SK-N-MC (cell line): ENCODE measurements around the gene DMRTB1.

Source experiments
- DNase-seq: peaks from one replicate; pipeline ENCODE4 v3.0.0-alpha.2; 2011; ENCODE audit warnings: low read depth, low spot score
- H3K27ac ChIP-seq: fragments of 200-600 bp; sonication (generic); 2 replicates; pipeline ENCODE4 v1.5.1; 2016; ENCODE audit warnings: mixed run types
- H3K36me3 ChIP-seq: fragments of 200-600 bp; sonication (generic); 2 replicates; pipeline ENCODE4 v1.6.1; 2017; ENCODE audit warnings: antibody characterized with exemption, low read length, mixed read lengths; ENCODE audit not compliant: insufficient read depth
- H3K4me3 ChIP-seq: fragments of 200-600 bp; sonication (generic); 2 replicates; pipeline ENCODE4 v1.5.1; 2016
- H3K9ac ChIP-seq: fragments of 200-600 bp; sonication (generic); 2 replicates; pipeline ENCODE4 v1.8.0; 2017; ENCODE audit warnings: mixed run types, mixed read lengths; ENCODE audit not compliant: insufficient read length
- H3K9me3 ChIP-seq: fragments of 200-600 bp; sonication (generic); 2 replicates; pipeline ENCODE4 v1.6.1; 2017; ENCODE audit warnings: low read depth, mild to moderate bottlenecking, antibody characterized with exemption, low read length, moderate library complexity, mixed read lengths
- EZH2 ChIP-seq: fragments of 200-600 bp; sonication (generic); IDR thresholded peaks from one replicate; pipeline ENCODE4 v1.6.1; 2017; ENCODE audit warnings: antibody characterized with exemption
- FOXP2 ChIP-seq: optimal IDR thresholded peaks from 2 replicates; pipeline ENCODE3; 2011; ENCODE audit warnings: mild to moderate bottlenecking, moderate library complexity; ENCODE audit not compliant: insufficient read depth; ENCODE audit errors: extremely low read length, control extremely low read depth
- POLR2AphosphoS5 ChIP-seq: IDR thresholded peaks from 2 replicates; pipeline ENCODE4 v1.6.1; 2012; ENCODE audit warnings: mild to moderate bottlenecking, low read depth, low read length, borderline replicate concordance

The DMRTB1 gene

DNA sequence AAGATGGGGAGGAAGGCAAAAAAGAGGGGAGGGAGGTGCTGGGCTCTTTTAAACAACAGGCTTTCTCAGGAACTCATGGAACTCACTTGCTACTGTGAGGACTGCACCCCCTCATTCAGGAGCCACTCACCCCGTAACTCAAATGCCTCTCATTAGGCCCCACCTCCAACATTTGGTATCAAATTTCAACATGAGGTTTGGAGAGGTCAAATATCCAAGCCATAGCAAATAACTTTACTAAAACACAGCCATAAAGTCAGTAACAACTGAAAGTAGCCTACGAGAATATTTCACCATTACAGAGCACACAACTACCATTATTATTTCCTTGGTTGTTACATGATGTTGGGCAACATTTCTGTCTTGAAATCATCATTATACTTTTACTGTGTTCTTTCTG, 13.1 kb upstream of the DMRTB1 start:
- H3K4me3 ChIP-seq: no peak overlapping the region
- no peak for TF ChIP-seq POLR2AphosphoS5
- TF ChIP-seq EZH2: no peak
- no peak for TF ChIP-seq FOXP2
- H3K9me3 ChIP-seq: no peaks in the 10 kb centered on the region
- no peak overlapping the region for H3K27ac ChIP-seq
- no peak overlapping the region for H3K9ac ChIP-seq
- DNase-seq: no peak
- no peaks in the 10 kb centered on the region for H3K36me3 ChIP-seq

DNA sequence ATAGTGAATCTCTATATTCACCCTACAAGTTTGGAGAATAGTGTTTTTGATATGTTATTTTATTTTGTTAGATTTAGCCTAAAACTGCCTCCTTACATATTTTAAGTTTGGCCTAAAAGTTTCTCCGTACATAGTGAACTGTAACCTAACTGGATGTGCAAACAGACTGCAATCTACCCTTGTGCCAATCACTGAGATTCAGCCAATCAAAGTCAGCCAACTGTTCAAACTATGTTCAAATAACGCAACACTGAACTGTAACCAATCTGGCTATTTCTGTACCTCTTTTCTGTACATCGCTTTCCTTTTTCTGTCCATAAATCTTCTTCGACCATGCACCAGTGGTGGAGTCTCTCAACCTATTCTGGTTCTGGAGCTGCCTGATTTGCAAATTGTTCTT, 11.8 kb upstream of the DMRTB1 start:
- TF ChIP-seq FOXP2 (no peak), POLR2AphosphoS5 (no peak), EZH2 (no peak)
- Histone ChIP-seq H3K9ac (no peak overlapping the region), H3K27ac (no peak overlapping the region), H3K36me3 (no peaks in the 10 kb centered on the region), H3K4me3 (no peak overlapping the region), H3K9me3 (no peaks in the 10 kb centered on the region)
- DNase-seq: no peak

GRCh38 chr1:53448241-53448841, 10.9 kb upstream of the DMRTB1 start:
- no peak overlapping the region for H3K27ac ChIP-seq
- DNase-seq: no peak
- H3K4me3 ChIP-seq: no peak overlapping the region
- H3K9me3 ChIP-seq: no peaks in the 10 kb centered on the region
- no peak for TF ChIP-seq EZH2
- no peak for TF ChIP-seq FOXP2
- TF ChIP-seq POLR2AphosphoS5: no peak
- no peaks in the 10 kb centered on the region for H3K36me3 ChIP-seq
- no peak overlapping the region for H3K9ac ChIP-seq

GRCh38 chr1:53449021-53449420, 10.2 kb upstream of the DMRTB1 start:
- Histone ChIP-seq H3K9ac (no peak overlapping the region), H3K36me3 (no peaks in the 10 kb centered on the region), H3K27ac (no peak overlapping the region), H3K9me3 (no peaks in the 10 kb centered on the region), H3K4me3 (no peak overlapping the region)
- TF ChIP-seq POLR2AphosphoS5: no peak
- no peak for TF ChIP-seq FOXP2
- TF ChIP-seq EZH2: no peak
- DNase-seq: no peak

- TF ChIP-seq POLR2AphosphoS5 (no peak), FOXP2 (no peak), EZH2 (no peak)
- no peak overlapping the region for H3K27ac ChIP-seq
- H3K9ac ChIP-seq: no peak overlapping the region
- H3K4me3 ChIP-seq: no peak overlapping the region
- DNase-seq: no peak
- H3K9me3 ChIP-seq: no peaks in the 10 kb centered on the region
- no peaks in the 10 kb centered on the region for H3K36me3 ChIP-seq
These were observed 9.5 kb upstream of the DMRTB1 start for GRCh38 chr1:53449693-53450092.

DNA sequence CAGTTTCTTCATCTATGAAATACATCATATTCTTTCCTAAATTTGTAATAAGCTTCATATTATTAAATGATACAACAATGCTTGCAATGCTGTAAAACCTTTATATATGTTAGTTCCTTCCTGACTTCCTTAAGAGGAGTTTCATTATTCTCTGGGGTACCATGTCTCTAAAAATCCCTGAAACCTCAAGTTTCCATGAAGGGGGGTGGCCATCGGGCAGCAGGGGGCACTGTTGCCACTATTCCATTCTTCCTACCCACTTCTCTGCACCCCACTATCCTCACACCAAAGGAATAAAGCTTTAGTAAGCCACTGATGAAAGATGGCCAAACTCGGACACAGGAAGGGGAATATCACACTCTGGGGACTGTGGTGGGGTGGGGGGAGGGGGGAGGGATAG, 9.0 kb upstream of the DMRTB1 start:
- DNase-seq: no peak
- H3K36me3 ChIP-seq: no peaks in the 10 kb centered on the region
- no peak overlapping the region for H3K4me3 ChIP-seq
- TF ChIP-seq FOXP2: no peak
- TF ChIP-seq POLR2AphosphoS5: no peak
- no peak for TF ChIP-seq EZH2
- no peak overlapping the region for H3K9ac ChIP-seq
- no peak overlapping the region for H3K27ac ChIP-seq
- H3K9me3 ChIP-seq: no peaks in the 10 kb centered on the region

DNA sequence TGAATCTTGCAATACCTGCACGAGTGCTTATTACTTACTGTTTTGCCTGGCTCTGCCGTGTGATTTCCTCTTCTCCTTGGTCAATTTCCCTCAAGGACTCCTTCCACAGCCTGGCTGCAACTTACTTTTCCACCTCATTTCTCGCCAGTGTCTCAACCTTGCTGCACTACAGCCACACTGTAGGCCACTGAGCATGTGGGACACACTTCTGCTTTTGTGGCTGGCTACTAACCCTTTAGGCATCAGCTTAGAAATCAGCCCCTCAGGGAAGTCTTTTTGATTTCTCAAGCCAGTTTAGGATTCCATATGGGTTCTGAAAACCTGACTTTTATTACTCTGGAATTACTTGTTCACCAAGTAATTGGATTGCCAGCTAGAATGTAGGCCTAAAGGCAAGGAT, 5.2 kb upstream of the DMRTB1 start:
- no peaks in the 10 kb centered on the region for H3K9me3 ChIP-seq
- DNase-seq: no peak
- H3K9ac ChIP-seq: no peak overlapping the region
- no peaks in the 10 kb centered on the region for H3K36me3 ChIP-seq
- H3K27ac ChIP-seq: no peak overlapping the region
- TF ChIP-seq FOXP2: no peak
- no peak for TF ChIP-seq EZH2
- no peak for TF ChIP-seq POLR2AphosphoS5
- H3K4me3 ChIP-seq: no peak overlapping the region

DNA sequence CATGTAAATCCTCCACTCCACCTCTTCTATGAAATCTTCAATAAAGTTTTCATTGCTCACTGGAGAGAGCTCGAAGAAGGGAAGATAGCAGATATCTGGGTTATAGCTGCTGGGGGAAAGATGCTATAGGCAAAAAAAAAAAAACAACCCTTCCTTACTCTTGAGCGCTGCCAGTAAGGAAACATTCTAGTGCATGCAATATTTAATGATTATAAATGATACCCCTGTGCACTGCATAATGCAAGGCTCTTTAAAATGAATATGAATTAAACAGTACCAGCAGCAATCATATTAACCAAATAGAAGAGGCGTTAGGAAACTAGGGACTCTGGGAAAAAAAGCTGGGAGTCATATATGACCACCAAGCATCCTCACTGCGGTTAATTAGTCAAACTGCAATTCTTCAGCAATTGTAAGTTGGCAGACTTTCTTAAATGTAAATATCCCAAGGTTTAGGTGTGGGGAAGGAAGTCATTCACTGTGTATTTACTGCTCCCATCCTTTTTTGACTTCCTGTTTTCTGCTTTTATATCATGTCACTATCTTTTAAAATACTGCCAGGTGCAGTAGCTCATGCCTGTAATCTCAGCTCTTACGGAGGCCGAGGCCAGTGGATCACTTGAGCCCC, 3.7 kb upstream of the DMRTB1 start:
- TF ChIP-seq FOXP2: no peak
- no peak for TF ChIP-seq POLR2AphosphoS5
- TF ChIP-seq EZH2: no peak
- Histone ChIP-seq H3K9ac (no peak overlapping the region), H3K27ac (no peak overlapping the region), H3K9me3 (no peaks in the 10 kb centered on the region), H3K36me3 (no peaks in the 10 kb centered on the region), H3K4me3 (no peak overlapping the region)
- no peak for DNase-seq

DNA sequence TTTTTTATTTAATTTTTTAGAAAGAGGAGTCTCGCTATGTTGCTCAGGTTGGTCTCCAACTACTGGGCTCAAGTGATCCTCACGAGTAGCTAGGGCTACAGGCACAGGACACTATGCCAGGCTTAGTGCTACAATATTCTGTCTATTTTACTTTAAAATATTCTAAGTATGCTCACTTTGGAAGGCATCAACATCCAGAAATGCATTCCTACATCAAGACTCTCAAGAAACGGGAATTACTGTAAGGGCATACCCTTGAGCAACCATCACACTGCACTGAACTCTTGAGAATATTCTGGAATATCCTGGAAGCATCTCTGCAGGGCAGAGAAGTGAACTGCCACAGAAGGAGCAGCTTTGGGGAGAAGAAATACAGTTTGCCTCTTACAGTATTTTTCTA, 565 bp upstream of the DMRTB1 start:
- Histone ChIP-seq H3K36me3 (no peaks in the 10 kb centered on the region), H3K4me3 (no peak overlapping the region), H3K9ac (no peak overlapping the region), H3K9me3 (no peaks in the 10 kb centered on the region), H3K27ac (no peak overlapping the region)
- DNase-seq: no peak
- TF ChIP-seq EZH2 (no peak), POLR2AphosphoS5 (no peak), FOXP2 (no peak)
